GM13976 (cell line): Measurements from ENCODE around the gene RASGRP4.
A peak's percentile ranks its signal among the peaks of the same experiment; 100 is the strongest.

ENCODE experiments used
- DNase-seq: peaks from one replicate; pipeline ENCODE4 v3.0.0; 2012; ENCODE audit warnings: low spot score
- CTCF ChIP-seq: IDR thresholded peaks from 2 replicates; pipeline ENCODE4 v1.5.1; 2012; ENCODE audit warnings: borderline replicate concordance, mild to moderate bottlenecking; ENCODE audit not compliant: insufficient read depth; ENCODE audit errors: extremely low read depth, missing control alignments, control extremely low read depth
- in situ Hi-C: fragments of 300-500 bp; cut with MboI; formaldehyde crosslinking; loops from one replicate; pipeline ENCODE4 v1.12.0; 2022; ENCODE audit warnings: low sequenced_read_pairs, mixed read lengths, inconsistent platforms; ENCODE audit not compliant: unreplicated experiment

RASGRP4 gene

GRCh38 chr19:38378866-38379265 is 47.2 kb downstream of the RASGRP4 start:
- DNase-seq = no peak
- in situ Hi-C loops = no loop called here
- TF ChIP-seq CTCF = no peak

DNA sequence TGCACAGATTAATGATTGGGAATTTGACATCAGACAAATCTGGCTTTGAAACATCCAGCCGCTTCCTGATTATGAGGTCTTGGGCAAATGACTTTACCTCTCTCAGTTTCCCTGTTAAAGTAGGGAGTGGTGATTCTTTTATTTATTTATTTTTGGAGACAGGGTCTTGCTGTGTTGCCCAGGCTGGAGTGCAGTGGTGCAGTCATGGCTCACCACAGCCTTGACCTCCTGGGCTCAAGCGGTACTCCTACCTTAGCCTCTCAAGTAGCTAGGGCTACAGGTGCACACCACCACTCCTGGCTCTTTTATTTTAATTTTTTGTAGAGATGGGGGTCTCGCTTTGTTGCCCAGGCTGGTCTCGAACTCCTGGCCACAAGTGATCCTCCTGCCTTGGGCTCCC is 49.0 kb downstream of the RASGRP4 start:
- no peak for DNase-seq
- TF ChIP-seq CTCF = no peak
- in situ Hi-C loops = no loop called here

DNA sequence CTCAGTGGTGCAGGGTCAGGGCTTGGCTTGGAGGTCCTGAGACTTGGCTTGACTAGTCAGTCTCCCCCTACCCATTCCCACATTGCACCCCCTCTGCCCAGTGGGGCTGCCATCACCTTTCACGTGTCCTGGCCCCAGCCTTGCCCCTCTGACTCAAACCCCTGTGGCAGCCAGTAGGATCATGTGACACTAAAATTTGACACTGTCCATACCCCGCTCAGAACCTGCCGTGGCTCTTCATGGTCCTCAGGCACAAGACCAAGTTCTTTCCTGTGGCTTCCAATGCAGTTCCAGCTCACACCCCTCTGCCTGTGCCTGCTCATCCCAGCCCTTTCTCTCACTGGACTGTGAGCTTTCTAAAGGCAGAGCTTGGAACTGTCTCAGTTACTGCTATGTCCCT is 49.4 kb downstream of the RASGRP4 start:
- in situ Hi-C loops = no loop called here
- no peak for DNase-seq
- no peak for TF ChIP-seq CTCF

- in situ Hi-C loops = no loop called here
- TF ChIP-seq CTCF = no peak
- no peak for DNase-seq
Observed at GRCh38 chr19:38375748-38376147, 50.3 kb downstream of the RASGRP4 start.

GRCh38 chr19:38375098-38375493 is 50.9 kb downstream of the RASGRP4 start:
- in situ Hi-C loops = no loop called here
- no peak for TF ChIP-seq CTCF
- DNase-seq = no peak

GRCh38 chr19:38374332-38375097 is 51.5 kb downstream of the RASGRP4 start, which contains the start of gene PSMD8:
TSS of gene PSMD8 (plus strand) at chr19:38374571. CDS start at chr19:38374602, 31 bp downstream.
- TF ChIP-seq CTCF = peak; percentile 9
- in situ Hi-C loops = no loop called here
- peak; percentile 99 for DNase-seq

DNA sequence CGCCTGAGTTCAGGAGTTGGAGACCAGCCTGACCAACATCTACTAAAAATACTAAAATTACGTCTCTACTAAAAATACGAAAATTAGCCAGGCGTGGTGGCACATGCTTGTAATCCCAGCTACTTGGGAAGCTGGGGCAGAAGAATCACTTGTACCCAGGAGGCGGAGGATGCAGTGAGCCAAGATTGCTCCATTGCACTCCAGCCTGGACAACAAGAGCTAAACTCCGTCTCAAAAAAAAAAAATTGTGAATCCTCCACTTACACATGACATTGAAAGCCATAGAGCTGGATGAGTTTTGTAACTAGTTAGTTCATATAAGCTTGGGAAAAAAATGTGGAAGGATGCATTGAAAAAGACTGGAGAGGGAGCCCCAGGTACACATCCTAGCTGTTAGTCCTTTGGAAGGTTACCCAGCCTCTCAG is 52.1 kb downstream of the RASGRP4 start:
- no peak for TF ChIP-seq CTCF
- DNase-seq = no peak
- in situ Hi-C loops = no loop called here
